WTC11 (cell line): Measurements from ENCODE around the gene PROZ. TPM values are rescaled to one million over a fixed set of nuclear protein-coding genes. Genes with fewer than 3 reads are reported as not detected.

ENCODE experiments used
- ATAC-seq: fragments of 200-7000 bp; cut with Tn5 transposase; 2 replicates; pipeline ENCODE4 v1.10.0; 2021; ENCODE audit warnings: mild to moderate bottlenecking, moderate library complexity
- CTCF ChIA-PET: fragments of 300-600 bp; sonication (Branson Sonifier 250); formaldehyde crosslinking; loops from one replicate; lab custom pipeline; 2021; ENCODE audit warnings: antibody characterized with exemption; lab: Charles Lee
- POLR2A ChIA-PET: fragments of 350-600 bp; sonication (Branson Sonifier 250); formaldehyde crosslinking; loops from one replicate; lab custom pipeline; 2021; ENCODE audit warnings: antibody characterized with exemption; lab: Charles Lee
- DNase-seq: peaks from one replicate; pipeline ENCODE4 v3.0.0; 2021; ENCODE audit warnings: low spot score
- H3K27ac Mint-ChIP-seq: 2 replicates; pipeline ENCODE4 v1.8.0; 2021; ENCODE audit warnings: mixed read lengths
- H3K27me3 Mint-ChIP-seq: 2 replicates; pipeline ENCODE4 v1.8.0; 2021; ENCODE audit warnings: low read depth, mild to moderate bottlenecking, moderate library complexity, mixed read lengths
- H3K36me3 Mint-ChIP-seq: 2 replicates; pipeline ENCODE4 v1.8.0; 2021; ENCODE audit warnings: mixed read lengths
- H3K4me1 Mint-ChIP-seq: 2 replicates; pipeline ENCODE4 v1.8.0; 2022; ENCODE audit warnings: mixed read lengths
- H3K4me3 Mint-ChIP-seq: 2 replicates; pipeline ENCODE4 v1.8.0; 2021; ENCODE audit warnings: mild to moderate bottlenecking, moderate library complexity, mixed read lengths
- H3K9me3 Mint-ChIP-seq: 2 replicates; pipeline ENCODE4 v1.8.0; 2021; ENCODE audit warnings: mixed read lengths
- CBFB ChIP-seq: sonication (generic); formaldehyde crosslinking; IDR thresholded peaks from 2 replicates; pipeline ENCODE4 v1.8.1; 2022; ENCODE audit warnings: mild to moderate bottlenecking, low read depth, missing genetic modification reagents
- CREB1 ChIP-seq: sonication (generic); formaldehyde crosslinking; IDR thresholded peaks from 2 replicates; pipeline ENCODE4 v1.8.0; 2023; ENCODE audit warnings: mild to moderate bottlenecking, missing genetic modification reagents
- ELF4 ChIP-seq: sonication (generic); formaldehyde crosslinking; IDR thresholded peaks from 2 replicates; pipeline ENCODE4 v1.8.1; 2022; ENCODE audit warnings: low read depth, mild to moderate bottlenecking, moderate library complexity, missing genetic modification reagents
- ERG ChIP-seq: fragments of 250-450 bp; sonication (Bioruptor Pico); IDR thresholded peaks from 2 replicates; pipeline ENCODE4 v1.8.0; 2021; ENCODE audit warnings: mild to moderate bottlenecking
- HMGA2 ChIP-seq: fragments of 250-450 bp; sonication (Bioruptor Pico); IDR thresholded peaks from 2 replicates; pipeline ENCODE4 v1.4.0; 2021; ENCODE audit warnings: mild to moderate bottlenecking, moderate library complexity
- MAX ChIP-seq: sonication (generic); formaldehyde crosslinking; IDR thresholded peaks from 2 replicates; pipeline ENCODE4 v1.8.0; 2022; ENCODE audit warnings: mild to moderate bottlenecking, missing genetic modification reagents
- NR3C1 ChIP-seq: sonication (generic); formaldehyde crosslinking; conservative IDR thresholded peaks from 2 replicates; pipeline ENCODE4 v1.8.1; 2023; ENCODE audit warnings: low read depth, mild to moderate bottlenecking, missing genetic modification reagents
- RELA ChIP-seq: sonication (generic); formaldehyde crosslinking; IDR thresholded peaks from 2 replicates; pipeline ENCODE4 v1.8.1; 2022; ENCODE audit warnings: missing genetic modification reagents, mild to moderate bottlenecking, borderline replicate concordance
- SP1 ChIP-seq: sonication (generic); formaldehyde crosslinking; conservative IDR thresholded peaks from 2 replicates; pipeline ENCODE4 v1.8.1; 2022; ENCODE audit warnings: missing genetic modification reagents
- STAT6 ChIP-seq: sonication (generic); formaldehyde crosslinking; conservative IDR thresholded peaks from 2 replicates; pipeline ENCODE4 v1.8.1; 2023; ENCODE audit warnings: mild to moderate bottlenecking, low read depth, missing genetic modification reagents, moderate library complexity
- TEAD1 ChIP-seq: sonication (generic); formaldehyde crosslinking; IDR thresholded peaks from 2 replicates; pipeline ENCODE4 v1.8.0; 2022; ENCODE audit warnings: mild to moderate bottlenecking, missing genetic modification reagents
- TEAD4 ChIP-seq: sonication (generic); formaldehyde crosslinking; IDR thresholded peaks from 2 replicates; pipeline ENCODE4 v1.8.0; 2022; ENCODE audit warnings: mild to moderate bottlenecking, missing genetic modification reagents
- ZBTB21 ChIP-seq: sonication (generic); formaldehyde crosslinking; IDR thresholded peaks from 2 replicates; pipeline ENCODE4 v1.8.1; 2023; ENCODE audit warnings: mild to moderate bottlenecking, missing genetic modification reagents, borderline replicate concordance
- ZNF232 ChIP-seq: sonication (generic); formaldehyde crosslinking; IDR thresholded peaks from 2 replicates; pipeline ENCODE4 v1.8.0; 2022; ENCODE audit warnings: mild to moderate bottlenecking, missing genetic modification reagents
- ZNF263 ChIP-seq: sonication (generic); formaldehyde crosslinking; IDR thresholded peaks from 2 replicates; pipeline ENCODE4 v1.8.1; 2022; ENCODE audit warnings: low read depth, mild to moderate bottlenecking, moderate library complexity, missing genetic modification reagents
- ZNF317 ChIP-seq: sonication (generic); formaldehyde crosslinking; IDR thresholded peaks from 2 replicates; pipeline ENCODE4 v1.8.1; 2023; ENCODE audit warnings: low read depth, mild to moderate bottlenecking, moderate library complexity, missing genetic modification reagents, borderline replicate concordance
- ZNF425 ChIP-seq: fragments of 250-450 bp; sonication (Bioruptor Pico); conservative IDR thresholded peaks from 2 replicates; pipeline ENCODE4 v1.9.0; 2021; ENCODE audit warnings: mild to moderate bottlenecking
- ZNF532 ChIP-seq: fragments of 250-450 bp; sonication (Bioruptor Pico); IDR thresholded peaks from 2 replicates; pipeline ENCODE4 v1.9.0; 2021; ENCODE audit warnings: mild to moderate bottlenecking, borderline replicate concordance
- ZSCAN18 ChIP-seq: fragments of 250-450 bp; sonication (Bioruptor Pico); IDR thresholded peaks from 2 replicates; pipeline ENCODE4 v2.1.2; 2022; ENCODE audit warnings: mild to moderate bottlenecking, moderate library complexity
- total RNA-seq: library from RNA; stranded (reverse); gene quantifications from 3 replicates; pipeline ENCODE4 v1.2.3, GENCODE V29; 2021

PROZ gene
- total RNA-seq, 1 experiment from 2014 or later: not detected

- no peaks in the 10 kb centered on the region; the same call in 1 of the 2 replicates for H3K27me3 Mint-ChIP-seq
- TF ChIP-seq ZNF317 (CRISPR knock-in tag) (no peak), ZNF425 (no peak), SP1 (CRISPR knock-in tag) (no peak), CBFB (CRISPR knock-in tag) (no peak), TEAD1 (no peak), CREB1 (CRISPR knock-in tag) (no peak), ZNF263 (no peak), ZBTB21 (CRISPR knock-in tag) (no peak), MAX (CRISPR knock-in tag) (no peak), ERG (CRISPR knock-in tag) (no peak), TEAD4 (no peak), NR3C1 (no peak), ZNF232 (CRISPR knock-in tag) (no peak), RELA (no peak), HMGA2 (CRISPR knock-in tag) (no peak), ZSCAN18 (CRISPR knock-in tag) (no peak), ZNF532 (CRISPR knock-in tag) (no peak), STAT6 (no peak), ELF4 (CRISPR knock-in tag) (no peak)
- no peak for DNase-seq
- no peak for ATAC-seq
- H3K4me3 Mint-ChIP-seq: no peak overlapping the region
- POLR2A ChIA-PET: no interaction called here
- H3K27ac Mint-ChIP-seq: no peak overlapping the region
- no peaks in the 10 kb centered on the region for H3K9me3 Mint-ChIP-seq
- peaks cover 9% of the 10 kb centered on the region for H3K4me1 Mint-ChIP-seq
- CTCF ChIA-PET: interaction anchor here (0.9 to 2.8 kb wide), 5 partner anchors 19 to 117 kb away, joined by 3 to 14 read pairs (median 4); no protein-coding TSS in a partner anchor
- no peaks in the 10 kb centered on the region for H3K36me3 Mint-ChIP-seq
These were observed 36.4 kb upstream of the PROZ start for GRCh38 chr13:113121928-113122471.
